Smooth muscle cell (in vitro differentiated cells): Measurements from ENCODE around the gene RAPGEF5. TPM values are rescaled to one million over a fixed set of nuclear protein-coding genes. Genes with fewer than 3 reads are reported as not detected.

Source experiments
- DNase-seq: peaks from one replicate; lab custom pipeline; 2025; ENCODE audit not compliant: unreplicated experiment; lab: John Stamatoyannopoulos, UW
- H2AFZ ChIP-seq: fragments of 200-600 bp; sonication (generic); 2 replicates; pipeline ENCODE4 v1.6.0; 2016; ENCODE audit warnings: antibody characterized with exemption, low read depth, mild to moderate bottlenecking
- H3F3A ChIP-seq: fragments of 200-600 bp; sonication (generic); 2 replicates; pipeline ENCODE4 v1.6.0; 2017; ENCODE audit warnings: antibody characterized with exemption, low read depth
- H3K27ac ChIP-seq: fragments of 200-600 bp; sonication (generic); 2 replicates; pipeline ENCODE4 v1.5.1; 2016; ENCODE audit warnings: low read depth, mild to moderate bottlenecking
- H3K27me3 ChIP-seq: fragments of 200-600 bp; sonication (generic); 2 replicates; pipeline ENCODE4 v1.6.1; 2016; ENCODE audit warnings: low read depth, mild to moderate bottlenecking
- H3K36me3 ChIP-seq: fragments of 200-600 bp; sonication (generic); 2 replicates; pipeline ENCODE4 v1.5.1; 2016; ENCODE audit warnings: low read depth
- H3K4me1 ChIP-seq: fragments of 200-600 bp; sonication (generic); 2 replicates; pipeline ENCODE4 v1.5.1; 2016; ENCODE audit warnings: low read depth
- H3K4me2 ChIP-seq: fragments of 200-600 bp; sonication (generic); 2 replicates; pipeline ENCODE4 v1.6.0; 2016; ENCODE audit warnings: mild to moderate bottlenecking
- H3K4me3 ChIP-seq: fragments of 200-600 bp; sonication (generic); 2 replicates; pipeline ENCODE4 v1.5.1; 2016; ENCODE audit warnings: mild to moderate bottlenecking
- H3K79me2 ChIP-seq: fragments of 200-600 bp; sonication (generic); 2 replicates; pipeline ENCODE4 v1.6.0; 2016; ENCODE audit warnings: low read depth, mild to moderate bottlenecking
- H3K9ac ChIP-seq: fragments of 200-600 bp; sonication (generic); 2 replicates; pipeline ENCODE4 v1.6.0; 2016; ENCODE audit warnings: low read depth
- H3K9me3 ChIP-seq: fragments of 200-600 bp; sonication (generic); replicated peaks from 2 replicates; pipeline ENCODE4 v1.5.1; 2016; ENCODE audit warnings: low read depth
- H4K20me1 ChIP-seq: fragments of 200-600 bp; sonication (generic); 2 replicates; pipeline ENCODE4 v1.6.0; 2016; ENCODE audit warnings: low read depth
- CTCF ChIP-seq: fragments of 200-600 bp; sonication (generic); IDR thresholded peaks from 2 replicates; pipeline ENCODE4 v1.5.1; 2017; ENCODE audit warnings: borderline replicate concordance, mild to moderate bottlenecking, antibody characterized with exemption; ENCODE audit not compliant: insufficient read depth, poor library complexity, severe bottlenecking
- WGBS: methylation state at CpG from one replicate; pipeline ENCODE4 v1.1.7; 2016; ENCODE audit warnings: low lambda C conversion rate; 5-methylcytosine and 5-hydroxymethylcytosine counted together
- polyA plus RNA-seq: library from polyadenylated mRNA; unstranded; fragments of >200 nt; fragmentation: Nextera tagmentation; extraction: Ambion mirVana; gene quantifications from 2 replicates; pipeline ENCODE4 v1.2.1, GENCODE V29; 2016
- total RNA-seq: library from RNA; depleted of rRNA; stranded (reverse); fragments of >200 nt; gene quantifications from 2 replicates; pipeline ENCODE4 v1.2.3, GENCODE V29; 2014

RAPGEF5 gene
- total and polyA plus RNA-seq, 2 experiments from 2014 or later = 11.4 TPM; not detected in 1

GRCh38 chr7:22229148-22229547 lies 127.8 kb downstream of the RAPGEF5 start:
- Histone ChIP-seq H3K4me3 (no peak overlapping the region), H3K27me3 (no peaks in the 10 kb centered on the region), H2AFZ (no peak overlapping the region), H3K4me2 (no peak overlapping the region), H3K4me1 (no peaks in the 10 kb centered on the region), H3K79me2 (no peaks in the 10 kb centered on the region), H3K9me3 (no peaks in the 10 kb centered on the region), H4K20me1 (no peaks in the 10 kb centered on the region), H3K9ac (no peak overlapping the region), H3F3A (no peaks in the 10 kb centered on the region), H3K36me3 (no peaks in the 10 kb centered on the region), H3K27ac (no peak overlapping the region)
- 86% methylated on average over 2 of the region's 2 CpGs for WGBS
- TF ChIP-seq CTCF = no peak
- DNase-seq = no peak

DNA sequence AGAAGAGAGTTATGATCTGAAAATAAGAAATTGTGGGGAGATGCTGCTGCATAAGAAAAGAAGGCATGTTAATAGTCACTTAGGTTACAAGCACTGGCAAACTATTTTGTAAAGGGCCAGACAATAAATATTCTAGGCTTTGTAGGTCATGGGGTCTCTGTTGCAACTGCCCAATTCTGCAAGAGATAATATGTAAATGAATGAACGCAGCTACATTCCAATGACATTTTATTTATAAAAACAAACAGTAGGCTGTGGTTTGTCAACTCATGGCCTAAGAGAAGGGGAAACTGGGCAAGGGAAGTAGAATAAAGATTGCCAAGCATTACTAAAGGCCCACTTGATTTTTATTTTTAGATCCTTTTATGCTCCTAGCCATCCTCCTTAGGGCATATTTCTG lies 133.1 kb downstream of the RAPGEF5 start:
- H3K27me3 ChIP-seq = no peaks in the 10 kb centered on the region
- no peak for TF ChIP-seq CTCF
- H3K9ac ChIP-seq = no peak overlapping the region
- H3F3A ChIP-seq = no peaks in the 10 kb centered on the region
- H3K9me3 ChIP-seq = no peaks in the 10 kb centered on the region
- no peak overlapping the region for H3K4me2 ChIP-seq
- no peaks in the 10 kb centered on the region for H4K20me1 ChIP-seq
- H3K27ac ChIP-seq = no peak overlapping the region
- H3K4me1 ChIP-seq = no peaks in the 10 kb centered on the region
- no peak overlapping the region for H3K4me3 ChIP-seq
- 42% methylated on average over 1 of the region's 1 CpG for WGBS
- H2AFZ ChIP-seq = no peak overlapping the region
- H3K79me2 ChIP-seq = no peaks in the 10 kb centered on the region
- no peak for DNase-seq
- H3K36me3 ChIP-seq = no peaks in the 10 kb centered on the region

GRCh38 chr7:22220941-22221340 lies 136.0 kb downstream of the RAPGEF5 start:
- DNase-seq = no peak
- Histone ChIP-seq H3K9ac (no peak overlapping the region), H3K27ac (no peak overlapping the region), H3K4me3 (no peak overlapping the region), H3K79me2 (no peaks in the 10 kb centered on the region), H2AFZ (no peak overlapping the region), H3K36me3 (no peaks in the 10 kb centered on the region), H3K4me2 (no peak overlapping the region), H3K9me3 (no peaks in the 10 kb centered on the region), H3K4me1 (no peaks in the 10 kb centered on the region), H3K27me3 (no peaks in the 10 kb centered on the region), H4K20me1 (no peaks in the 10 kb centered on the region), H3F3A (no peaks in the 10 kb centered on the region)
- WGBS = 74% methylated on average over 4 of the region's 4 CpGs
- TF ChIP-seq CTCF = no peak

- no peaks in the 10 kb centered on the region for H3K79me2 ChIP-seq
- 91% methylated on average over 10 of the region's 10 CpGs for WGBS
- no peak overlapping the region for H3K27ac ChIP-seq
- no peaks in the 10 kb centered on the region for H3K36me3 ChIP-seq
- no peaks in the 10 kb centered on the region for H3K27me3 ChIP-seq
- no peak overlapping the region for H2AFZ ChIP-seq
- no peak overlapping the region for H3K4me2 ChIP-seq
- no peaks in the 10 kb centered on the region for H3K9me3 ChIP-seq
- DNase-seq = no peak
- no peak overlapping the region for H3K9ac ChIP-seq
- no peak overlapping the region for H3K4me3 ChIP-seq
- no peaks in the 10 kb centered on the region for H3F3A ChIP-seq
- no peak for TF ChIP-seq CTCF
- H4K20me1 ChIP-seq = no peaks in the 10 kb centered on the region
- no peaks in the 10 kb centered on the region for H3K4me1 ChIP-seq
These were observed 137.0 kb downstream of the RAPGEF5 start for GRCh38 chr7:22219739-22220493.
